HG02763 (cell line): ENCODE results near the gene CCK.
"Not testable (repeated sequence)": the region's sequence is repeated elsewhere in the genome, so short reads cannot be mapped to it uniquely, and the experiment has no call there.

Source experiments
- ATAC-seq: cut with Tn5 transposase; IDR thresholded peaks from one replicate; pipeline ENCODE4 v1.9.1; 2021; ENCODE audit warnings: mild to moderate bottlenecking, moderate library complexity; ENCODE audit not compliant: unreplicated experiment

The CCK gene, protein sequence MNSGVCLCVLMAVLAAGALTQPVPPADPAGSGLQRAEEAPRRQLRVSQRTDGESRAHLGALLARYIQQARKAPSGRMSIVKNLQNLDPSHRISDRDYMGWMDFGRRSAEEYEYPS

DNA sequence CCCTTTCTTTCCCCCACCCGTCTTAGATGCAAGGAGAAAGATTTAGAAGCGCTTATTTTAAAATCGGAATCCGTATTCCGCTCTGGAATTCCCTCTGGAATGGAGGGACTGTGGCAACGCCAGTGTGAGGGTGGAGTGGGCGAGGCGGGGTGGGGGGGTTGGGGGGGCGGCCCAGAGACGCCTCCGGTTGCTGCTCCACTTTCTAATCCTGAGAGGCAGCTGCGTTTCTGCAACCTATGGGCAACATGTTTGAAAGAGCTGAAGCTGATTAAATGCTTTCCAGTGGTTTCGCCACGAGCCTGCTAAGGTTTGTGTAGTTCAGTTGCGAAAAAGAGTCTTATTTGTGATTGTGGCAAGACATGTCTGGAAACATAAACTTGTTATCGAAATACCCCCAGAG lies at the start of gene CCK:
Gene CCK, minus strand, starts transcription at position 101 of the 400 bp plus-strand sequence. CDS start 2,555 bp downstream, outside the sequence.
- ATAC-seq, result no peak

GRCh38 chr3:42314411-42314810 lies 48.4 kb upstream of the CCK start:
- ATAC-seq, result no peak

GRCh38 chr3:42308651-42309050 lies 42.7 kb upstream of the CCK start:
- ATAC-seq, result no peak

GRCh38 chr3:42306499-42306898 lies 40.5 kb upstream of the CCK start:
- ATAC-seq, result no peak

DNA sequence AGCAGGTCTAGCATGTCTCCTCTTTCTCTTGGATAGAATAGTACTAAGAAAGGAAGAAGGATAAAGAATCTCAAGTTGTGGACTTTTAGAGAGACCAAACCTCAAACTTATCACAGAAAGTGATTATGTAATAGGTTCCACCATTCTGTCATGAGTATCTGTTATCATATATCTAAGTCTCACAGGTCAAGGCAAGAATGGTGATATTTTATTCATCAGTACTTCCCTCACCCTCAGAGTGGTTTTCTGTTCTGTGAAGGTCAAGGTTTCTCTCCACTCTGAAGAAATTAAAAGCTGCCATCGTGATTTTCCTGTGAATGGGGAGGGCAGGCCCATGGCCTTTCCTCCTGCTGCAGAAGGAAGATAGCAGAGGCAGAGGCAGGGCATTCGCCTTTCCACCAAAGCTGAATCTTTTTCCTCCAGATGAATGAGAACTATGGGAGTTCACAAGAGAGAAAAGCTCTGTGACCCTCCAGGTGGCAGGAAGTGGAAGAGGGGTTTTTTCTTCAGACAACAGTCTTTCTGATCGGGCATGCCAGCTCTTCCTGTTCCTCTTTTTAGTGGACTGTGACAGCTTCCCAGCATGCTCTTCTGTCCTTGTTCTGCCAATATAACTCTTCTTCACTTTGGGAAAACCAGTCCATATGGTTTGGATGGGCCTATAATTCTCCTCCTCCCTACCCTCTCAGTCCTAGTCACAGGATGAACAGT lies 37.1 kb upstream of the CCK start:
- ATAC-seq, result peak; percentile 61

- ATAC-seq, result no peak
Measured at GRCh38 chr3:42301446-42302175, 35.6 kb upstream of the CCK start.

- no peak for ATAC-seq
Measured at GRCh38 chr3:42300778-42301177, 34.8 kb upstream of the CCK start.

GRCh38 chr3:42300013-42300412 lies 34.0 kb upstream of the CCK start:
- ATAC-seq, result no peak

- ATAC-seq, result no peak
Measured at GRCh38 chr3:42298259-42298658, 32.3 kb upstream of the CCK start.

DNA sequence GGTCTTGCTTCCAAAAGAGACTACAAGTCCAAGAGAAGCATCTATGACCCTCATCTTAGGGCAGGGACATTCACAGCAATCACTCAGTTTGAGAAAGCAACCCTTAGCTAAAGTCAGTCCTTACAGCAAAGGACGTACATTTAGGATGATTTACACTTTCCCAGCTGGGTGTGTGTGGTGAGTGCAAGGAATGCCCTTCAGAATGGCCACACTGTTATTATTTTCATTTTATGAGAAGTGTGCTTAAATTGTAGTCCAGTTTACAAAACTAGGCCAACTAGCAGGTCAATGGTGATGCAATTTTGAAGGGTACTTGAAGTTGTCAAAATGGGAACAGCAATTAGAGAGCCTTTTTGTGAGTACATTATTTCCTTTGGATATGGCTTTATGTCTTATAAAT lies 26.0 kb upstream of the CCK start:
- ATAC-seq, result no peak

- ATAC-seq, result peak; percentile 53
Measured at GRCh38 chr3:42290966-42291714, 25.2 kb upstream of the CCK start.

DNA sequence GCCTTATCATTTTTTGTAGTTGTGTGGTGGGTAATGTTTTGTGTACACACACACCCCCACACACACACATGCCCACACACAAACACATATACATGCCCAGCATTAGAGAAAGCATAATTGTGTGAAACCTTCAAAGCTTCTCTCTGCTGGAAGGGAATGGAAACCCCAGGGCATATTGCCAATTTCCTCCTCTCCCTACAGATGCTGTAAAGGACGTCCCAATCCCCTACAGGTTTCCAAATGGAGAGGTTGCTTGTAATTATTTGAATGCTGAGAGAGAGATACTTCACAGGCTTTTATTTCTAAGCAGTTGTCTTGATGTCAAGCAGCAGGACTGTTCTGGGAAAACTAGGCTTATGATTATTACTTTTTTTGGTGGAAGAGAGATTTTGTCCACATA lies 23.0 kb upstream of the CCK start:
- ATAC-seq, result no peak

GRCh38 chr3:42288385-42288784 lies 22.4 kb upstream of the CCK start:
- no peak for ATAC-seq

GRCh38 chr3:42287423-42287822 lies 21.4 kb upstream of the CCK start:
- not testable (repeated sequence) for ATAC-seq

DNA sequence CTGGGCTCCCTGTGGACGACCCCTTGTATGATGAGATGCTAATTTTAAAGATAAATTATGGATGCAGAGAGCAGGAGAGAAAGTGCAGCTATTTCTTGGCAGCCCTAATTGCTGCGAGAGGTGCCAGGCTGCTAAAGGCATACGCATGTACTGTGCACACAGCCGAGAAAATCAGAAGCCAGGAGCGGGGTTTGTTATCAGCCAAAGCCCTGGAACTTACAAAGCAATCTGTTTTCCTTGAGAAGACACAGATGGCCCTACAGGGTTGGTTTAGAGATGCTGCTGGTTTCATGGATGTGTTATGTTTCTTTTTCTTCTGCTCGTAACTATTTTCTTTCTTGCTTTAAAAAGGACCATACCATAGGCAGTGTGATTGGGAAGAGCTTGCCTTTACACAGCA lies 11.7 kb upstream of the CCK start:
- no peak for ATAC-seq

DNA sequence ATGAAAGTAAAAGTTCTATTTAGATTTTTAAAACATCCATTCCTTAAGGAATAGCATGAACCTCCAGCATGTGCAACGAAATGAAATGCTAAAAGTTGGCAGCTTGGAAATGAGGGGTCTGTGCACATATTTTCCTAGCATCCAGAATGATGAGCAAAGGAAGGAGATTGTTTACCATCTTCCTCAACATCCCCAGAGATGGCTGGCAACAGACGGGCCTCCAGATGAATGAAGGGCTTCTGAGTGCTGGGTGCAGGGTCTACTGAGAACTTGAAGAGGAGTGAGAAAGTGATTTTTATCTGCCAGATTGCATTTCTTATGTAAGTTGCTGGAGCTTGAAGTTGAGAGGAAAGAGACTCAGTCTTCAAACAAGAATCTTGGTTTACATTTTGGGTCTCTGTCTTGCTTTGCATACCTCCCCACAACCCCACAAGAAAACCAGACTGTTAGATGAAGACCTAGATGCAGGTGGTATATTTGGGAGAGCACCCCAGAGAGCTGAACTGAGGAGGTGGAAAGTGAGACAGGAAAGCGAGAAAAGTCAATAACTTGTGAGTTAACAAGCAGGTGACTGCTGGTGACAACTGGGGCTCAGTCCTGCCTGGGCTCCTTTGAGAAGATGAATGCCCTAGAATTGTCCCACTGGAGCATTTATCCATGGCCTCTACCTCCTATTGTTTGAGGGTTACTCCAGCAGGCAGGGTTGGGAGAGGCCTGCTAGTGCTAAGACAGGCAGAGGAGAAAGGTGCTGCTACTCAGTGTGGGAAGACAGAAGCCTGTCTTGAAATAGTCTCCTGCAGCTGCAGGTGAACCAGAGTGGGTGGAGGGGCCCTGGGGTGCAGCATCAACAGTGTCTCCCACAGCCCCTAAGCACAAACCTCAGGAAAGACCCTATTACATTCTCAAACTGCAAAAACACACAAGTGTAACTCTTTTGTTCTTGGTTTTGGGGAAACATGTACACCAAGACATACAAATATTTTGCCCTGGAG lies 10.5 kb upstream of the CCK start:
- peak; percentile 93 for ATAC-seq

- no peak for ATAC-seq
Measured at GRCh38 chr3:42275217-42275616, 9.2 kb upstream of the CCK start.

- ATAC-seq, result no peak
Measured at GRCh38 chr3:42274266-42274665, 8.3 kb upstream of the CCK start.

GRCh38 chr3:42273361-42273760 lies 7.4 kb upstream of the CCK start:
- no peak for ATAC-seq

GRCh38 chr3:42271786-42272185 lies 5.8 kb upstream of the CCK start:
- ATAC-seq, result no peak
